ENCODE results near the gene TMEM186.
"Not testable (repeated sequence)": the region's sequence is repeated elsewhere in the genome, so short reads cannot be mapped to it uniquely, and the experiment has no call there.

TMEM186 gene

GRCh38 chr16:8808613-8809353 is 11.3 kb upstream of the TMEM186 start:
- no peak for DNase-seq

GRCh38 chr16:8808009-8808408 is 10.6 kb upstream of the TMEM186 start:
- DNase-seq: no peak

DNA sequence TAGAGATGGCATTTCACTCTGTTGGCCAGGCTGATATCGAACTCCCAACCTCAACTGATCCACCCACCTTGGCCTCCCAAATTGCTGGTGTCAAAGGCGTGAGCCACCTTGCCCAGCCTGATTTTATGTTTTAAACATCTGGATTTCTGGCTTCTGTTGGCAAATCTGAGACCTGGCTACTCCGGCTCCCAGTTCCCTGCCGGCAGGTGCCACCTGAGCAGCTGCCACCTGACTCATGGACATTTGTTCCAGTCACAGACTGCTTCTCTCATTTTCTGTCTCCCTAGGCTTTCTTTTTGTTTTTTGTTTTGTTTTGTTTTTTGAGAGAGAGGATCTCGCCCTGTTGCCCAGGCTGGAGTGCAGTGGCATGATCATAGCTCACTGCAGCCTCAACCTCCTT is 9.8 kb upstream of the TMEM186 start:
- no peak for DNase-seq

DNA sequence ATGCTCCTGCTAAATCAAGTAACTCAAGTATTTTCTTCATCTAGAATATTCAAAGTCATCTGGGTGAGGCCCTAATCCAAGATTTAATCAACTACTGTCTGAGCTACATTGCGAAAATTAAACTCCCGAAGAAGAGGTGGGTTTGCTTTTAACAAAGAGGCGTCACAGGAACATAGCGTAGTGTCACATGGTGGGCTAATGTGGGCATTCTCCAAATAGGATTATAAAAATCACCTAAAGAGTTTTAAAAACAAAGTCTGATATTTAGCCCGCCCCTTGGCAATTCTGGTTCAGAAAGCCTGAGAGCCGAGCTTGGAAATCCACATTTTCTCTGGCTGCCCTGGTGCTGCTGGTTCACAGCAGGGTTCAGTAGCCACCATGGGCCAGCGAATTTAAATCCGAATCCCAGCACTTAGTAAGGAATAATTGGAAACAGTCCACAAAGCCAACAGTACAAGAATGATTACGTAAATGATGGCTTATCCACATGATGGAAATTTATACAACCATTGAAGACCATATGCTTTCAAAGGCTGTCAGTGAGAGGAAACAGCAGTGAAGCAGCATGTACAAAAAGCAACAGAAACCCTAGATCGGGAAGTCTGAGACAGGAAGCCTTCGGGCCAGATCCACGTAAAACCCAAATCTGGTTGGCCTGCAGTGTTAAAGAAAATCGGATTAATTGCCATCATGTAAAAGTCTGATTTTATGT is 9.0 kb upstream of the TMEM186 start:
- no peak for DNase-seq

DNA sequence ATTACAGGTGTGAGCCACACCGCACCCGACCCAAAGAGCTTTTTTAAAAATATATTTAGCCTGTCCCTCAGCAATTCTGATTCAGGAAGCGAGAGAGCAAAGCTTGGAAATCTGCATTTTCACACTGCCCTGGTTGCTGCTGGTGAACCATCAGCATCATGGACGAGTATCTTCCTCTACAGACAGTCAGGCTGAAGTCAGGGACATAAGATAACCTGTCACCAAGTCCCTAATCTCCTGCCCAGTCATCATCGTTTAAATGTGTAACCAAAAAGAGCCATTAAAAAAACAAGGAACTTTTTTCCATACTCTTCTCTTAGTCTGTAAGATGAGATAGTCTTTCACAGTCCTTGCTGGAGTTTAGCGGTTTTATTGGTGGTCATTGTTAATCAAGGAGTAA is 6.9 kb upstream of the TMEM186 start:
- DNase-seq: no peak

GRCh38 chr16:8803733-8804132 is 6.3 kb upstream of the TMEM186 start:
- DNase-seq: not testable (repeated sequence)

GRCh38 chr16:8801701-8802100 is 4.3 kb upstream of the TMEM186 start:
- no peak for DNase-seq

DNA sequence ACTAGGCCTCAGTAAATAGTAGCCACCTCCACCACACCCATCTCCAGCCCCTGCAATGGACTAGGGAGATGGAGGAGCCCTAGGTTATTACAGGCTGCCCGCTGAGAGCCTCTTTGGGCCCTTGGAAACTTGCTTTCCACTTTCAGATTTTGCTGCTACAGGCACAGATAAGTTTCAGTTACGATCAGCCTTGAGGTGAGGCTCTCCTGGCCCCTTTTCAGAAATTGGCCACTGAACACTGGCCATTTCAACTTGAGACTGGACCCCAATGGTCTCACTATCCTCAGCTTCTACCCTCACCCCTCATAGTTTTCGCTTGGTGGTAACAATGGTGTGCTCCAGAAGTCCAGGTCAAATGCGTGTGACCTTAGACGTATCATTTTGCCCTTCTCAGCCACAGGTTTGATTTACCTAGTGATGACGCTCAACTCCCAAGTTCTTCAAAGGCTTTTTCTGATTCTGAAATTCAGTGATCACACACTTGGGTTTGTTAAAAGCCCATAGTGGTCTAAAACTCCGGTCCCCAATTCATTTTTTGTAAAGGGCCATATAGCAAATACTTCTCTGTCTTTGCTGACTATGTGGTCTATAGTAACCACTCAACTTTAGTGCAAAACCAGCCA is 1.2 kb upstream of the TMEM186 start:
- DNase-seq: no peak

GRCh38 chr16:8798174-8798527 is 712 bp upstream of the TMEM186 start:
- DNase-seq: no peak

- DNase-seq: no peak
Measured at GRCh38 chr16:8796469-8797363, 723 bp downstream of the TMEM186 start.

- no peak for DNase-seq
Measured at GRCh38 chr16:8795818-8796217, 1.6 kb downstream of the TMEM186 start.

GRCh38 chr16:8795091-8795490 is 2.3 kb downstream of the TMEM186 start:
- DNase-seq: no peak

DNA sequence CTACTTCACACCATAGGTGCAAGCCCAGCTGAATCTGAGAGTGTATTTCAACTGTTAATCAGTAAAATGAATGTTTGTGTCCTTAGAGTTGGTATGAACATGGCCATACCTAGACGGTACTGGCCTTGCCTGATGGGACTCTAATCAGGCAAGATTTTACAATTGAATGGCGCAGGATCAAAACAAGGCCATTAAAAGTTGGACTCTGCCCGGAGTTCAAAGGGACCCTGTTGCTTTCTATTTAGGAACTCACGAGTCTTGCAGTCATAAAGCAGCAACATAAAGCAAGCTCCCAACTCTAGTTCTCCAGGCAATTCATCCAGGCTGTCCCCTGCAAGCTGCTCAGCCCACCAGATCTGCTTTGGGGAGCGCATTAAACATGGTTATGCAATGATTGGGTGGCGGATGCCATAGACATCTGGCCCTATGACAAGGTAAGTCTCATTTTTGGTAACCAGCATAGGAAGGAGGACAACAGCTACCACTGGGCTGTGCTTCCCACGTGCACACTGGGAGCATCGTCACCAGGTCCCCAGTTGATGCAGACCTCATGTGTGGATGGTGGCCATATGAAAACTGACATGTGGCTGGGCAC is 8.8 kb downstream of the TMEM186 start:
- DNase-seq: no peak

- not testable (repeated sequence) for DNase-seq
Measured at GRCh38 chr16:8786316-8786715, 11.1 kb downstream of the TMEM186 start.

DNA sequence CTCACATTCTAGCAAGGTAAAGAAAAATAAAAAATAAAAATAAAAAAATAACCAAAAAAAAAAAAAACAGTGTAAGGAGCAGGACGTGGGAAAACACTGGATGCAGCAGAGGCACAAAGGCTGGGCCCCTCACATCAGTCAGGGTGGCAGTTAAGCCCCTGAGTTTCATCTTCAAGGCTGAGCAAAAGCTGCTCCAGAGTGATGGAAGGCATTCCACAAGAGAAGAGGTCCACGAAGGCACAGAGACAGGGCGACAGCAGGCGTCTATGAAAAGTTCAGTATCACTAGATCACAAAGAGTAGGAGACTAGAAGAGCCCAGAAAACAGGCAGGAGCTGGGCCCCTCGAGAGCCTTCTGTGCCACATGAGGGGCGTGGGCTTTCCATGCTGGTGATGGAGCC is 12.0 kb downstream of the TMEM186 start:
- DNase-seq: no peak

GRCh38 chr16:8782673-8783072 is 14.8 kb downstream of the TMEM186 start:
- no peak for DNase-seq

DNA sequence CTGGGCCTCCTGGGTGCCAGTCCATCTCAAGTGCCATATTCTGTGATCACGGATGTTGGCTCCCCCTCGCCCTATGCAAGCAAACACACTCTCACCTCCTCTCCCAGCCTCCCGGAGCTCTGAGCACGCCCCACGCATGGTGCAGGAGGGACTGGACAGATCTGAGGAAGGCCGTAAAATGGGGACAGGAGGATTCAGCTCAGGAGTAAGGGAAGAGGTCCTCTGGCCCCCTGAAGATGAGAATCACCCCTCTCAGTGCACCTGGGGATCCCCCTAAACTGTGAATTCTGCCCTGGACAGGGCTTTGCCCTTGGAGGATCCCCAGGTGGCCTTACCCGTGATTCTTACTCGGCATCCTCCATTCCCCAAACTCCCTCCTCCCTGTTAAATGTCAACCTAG is 15.6 kb downstream of the TMEM186 start:
- DNase-seq: no peak

GRCh38 chr16:8777217-8777616 is 20.2 kb downstream of the TMEM186 start:
- DNase-seq: no peak

DNA sequence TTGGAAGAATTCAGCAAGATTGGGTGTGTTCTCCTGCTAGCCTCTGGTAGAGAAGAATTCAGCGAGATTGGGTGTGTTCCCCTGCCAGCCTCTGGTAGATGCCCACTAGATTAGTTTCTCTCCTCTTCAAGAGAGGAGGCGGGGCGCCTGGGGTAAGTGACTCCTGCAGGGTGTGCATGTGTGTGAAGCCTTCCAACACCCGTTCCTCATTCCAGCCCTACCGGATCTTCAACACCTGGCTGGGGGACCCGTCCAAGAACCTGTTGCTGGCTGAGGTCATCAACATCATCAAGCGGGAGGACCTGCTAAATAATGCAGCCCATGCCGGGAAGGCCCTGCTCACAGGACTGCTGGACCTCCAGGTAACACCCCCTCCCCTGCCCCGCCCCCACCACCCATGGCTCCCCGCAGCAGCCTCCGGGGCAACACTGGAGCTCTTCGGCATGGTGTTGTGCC is 21.3 kb downstream of the TMEM186 start:
- DNase-seq: no peak

DNA sequence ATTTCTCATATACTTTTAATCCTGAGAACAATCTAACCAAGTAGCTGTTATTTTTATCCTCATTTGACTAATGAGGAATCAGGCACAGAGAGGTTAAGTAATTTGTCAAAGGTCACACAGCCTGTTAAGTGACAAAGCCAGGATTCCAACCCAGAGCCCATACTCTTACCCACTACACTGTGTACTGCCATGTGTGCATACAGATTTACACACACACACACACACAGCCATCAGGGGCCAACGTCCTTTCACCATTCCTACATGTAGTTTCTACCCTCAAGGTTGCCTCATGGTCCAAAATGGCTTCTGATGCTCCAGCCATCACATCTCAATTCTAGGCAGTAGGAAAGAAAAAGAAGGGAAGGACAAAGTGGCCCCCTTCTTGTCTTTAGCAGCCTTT is 22.1 kb downstream of the TMEM186 start:
- no peak for DNase-seq

GRCh38 chr16:8774208-8774607 is 23.2 kb downstream of the TMEM186 start:
- DNase-seq: no peak

GRCh38 chr16:8773537-8773936 is 23.9 kb downstream of the TMEM186 start:
- no peak for DNase-seq

GRCh38 chr16:8768692-8769091 is 28.7 kb downstream of the TMEM186 start:
- peak; percentile 11 for DNase-seq
